Measurements from ENCODE around the gene POMP. TPM values are rescaled to one million over a fixed set of nuclear protein-coding genes. Genes with fewer than 3 reads are reported as not detected.

Gene POMP
- 95.5 to 171 TPM (median 103 TPM) in 5 replicates for total RNA-seq (2022; extraction: Qiagen RNA extraction; ENCODE audit: low read depth)

DNA sequence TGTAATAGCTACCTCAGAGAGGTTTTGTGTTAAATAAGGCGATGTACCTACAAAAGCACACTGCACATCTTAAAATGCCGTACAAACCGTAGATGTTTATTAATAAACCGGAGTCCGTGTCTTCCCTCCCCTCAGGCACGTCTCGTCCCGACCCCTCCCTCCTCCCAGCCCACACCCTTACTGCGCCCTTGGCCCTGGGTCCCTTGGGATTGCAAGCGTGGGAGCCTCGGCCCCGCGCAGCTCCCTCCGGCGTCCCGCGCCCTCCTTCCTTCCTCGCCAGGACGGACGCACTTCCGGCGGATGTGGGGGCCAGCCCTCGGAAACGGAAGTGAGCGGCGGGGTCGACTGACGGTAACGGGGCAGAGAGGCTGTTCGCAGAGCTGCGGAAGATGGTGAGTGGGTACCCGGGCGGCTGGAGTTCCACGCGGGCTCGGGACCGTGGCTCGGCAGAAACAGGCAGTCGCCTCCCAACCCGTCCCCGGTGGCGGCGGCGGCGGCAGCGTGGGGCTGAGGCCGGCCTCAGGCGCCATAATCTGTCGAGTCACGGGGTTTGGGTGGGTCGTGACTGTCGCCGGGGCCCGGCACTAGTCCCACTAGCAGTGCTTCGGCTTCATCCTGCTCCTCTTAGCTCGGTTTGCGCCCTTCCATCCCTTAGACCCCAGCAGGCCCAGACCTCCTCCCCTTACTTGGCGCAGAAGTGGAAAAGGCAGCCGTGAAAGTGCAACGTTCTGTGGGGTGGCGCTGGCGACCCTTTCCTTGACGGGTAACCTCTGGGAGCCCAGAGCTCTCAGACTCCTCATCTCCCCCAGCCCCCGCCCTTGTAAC lies at the start of gene POMP:
Gene POMP, plus strand, starts transcription at position 335 of the 825 bp plus-strand sequence. Its CDS starts 55 bp downstream, at position 390.

DNA sequence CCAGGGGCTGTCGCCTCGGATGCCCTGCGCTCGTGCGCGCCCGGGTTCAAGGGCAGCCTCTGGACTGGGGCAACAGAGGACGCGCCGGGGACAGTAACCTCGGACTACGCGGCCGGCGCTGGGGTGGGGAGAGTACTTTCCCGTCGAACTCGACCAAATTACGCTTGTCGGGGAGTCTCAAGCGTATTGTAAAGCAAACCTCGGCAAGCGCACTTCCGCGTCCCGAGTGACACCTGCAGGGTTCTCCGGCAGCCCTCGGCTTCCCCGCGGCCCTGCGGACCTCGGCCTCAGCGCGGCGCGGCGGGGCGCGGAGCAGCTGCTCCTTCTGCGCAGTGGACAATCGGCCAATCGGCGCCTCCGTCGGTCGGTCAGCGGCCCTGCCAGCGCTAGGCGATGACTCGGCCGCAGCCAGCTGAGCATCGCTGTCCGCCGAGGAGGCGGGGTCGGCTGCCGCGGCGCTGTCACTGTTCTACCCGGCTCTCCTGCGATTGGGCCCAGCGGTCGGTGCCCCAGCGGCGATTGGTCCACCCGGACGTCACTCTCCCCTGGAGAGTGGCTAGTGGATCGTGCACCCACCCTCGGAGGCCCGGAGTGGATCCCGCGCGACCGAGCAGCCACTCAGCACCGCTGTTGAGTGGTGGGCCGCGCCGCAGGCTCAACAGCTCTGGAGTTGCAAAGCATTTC lies 59.8 kb downstream of the POMP start, which contains the start of gene SLC46A3:
Gene SLC46A3, minus strand, starts transcription at position 428 of the 684 bp plus-strand sequence. CDS start 972 bp downstream, outside the sequence.

Other genes starting within 250 kb of the POMP start
- gene FLT1, start 164.0 kb upstream of the POMP start, total RNA-seq (2022; extraction: Qiagen RNA extraction; ENCODE audit: low read depth), result not detected in 5 replicates
- 1.3 to 2.2 TPM (median 2.0 TPM) in 5 replicates for gene SLC46A3, start 59.8 kb downstream of the POMP start, total RNA-seq (2022; extraction: Qiagen RNA extraction; ENCODE audit: low read depth)
- gene MTUS2, start 161.2 kb downstream of the POMP start, total RNA-seq (2022; extraction: Qiagen RNA extraction; ENCODE audit: low read depth), result 0.04 to 0.05 TPM in 2 of 5 replicates, not detected in the others